HG03280 (cell line): ENCODE data around the gene C12orf57.

ENCODE experiments used
- ATAC-seq: cut with Tn5 transposase; IDR thresholded peaks from one replicate; pipeline ENCODE4 v1.9.1; 2021; ENCODE audit warnings: mild to moderate bottlenecking, moderate library complexity; ENCODE audit not compliant: unreplicated experiment

C12orf57 gene

DNA sequence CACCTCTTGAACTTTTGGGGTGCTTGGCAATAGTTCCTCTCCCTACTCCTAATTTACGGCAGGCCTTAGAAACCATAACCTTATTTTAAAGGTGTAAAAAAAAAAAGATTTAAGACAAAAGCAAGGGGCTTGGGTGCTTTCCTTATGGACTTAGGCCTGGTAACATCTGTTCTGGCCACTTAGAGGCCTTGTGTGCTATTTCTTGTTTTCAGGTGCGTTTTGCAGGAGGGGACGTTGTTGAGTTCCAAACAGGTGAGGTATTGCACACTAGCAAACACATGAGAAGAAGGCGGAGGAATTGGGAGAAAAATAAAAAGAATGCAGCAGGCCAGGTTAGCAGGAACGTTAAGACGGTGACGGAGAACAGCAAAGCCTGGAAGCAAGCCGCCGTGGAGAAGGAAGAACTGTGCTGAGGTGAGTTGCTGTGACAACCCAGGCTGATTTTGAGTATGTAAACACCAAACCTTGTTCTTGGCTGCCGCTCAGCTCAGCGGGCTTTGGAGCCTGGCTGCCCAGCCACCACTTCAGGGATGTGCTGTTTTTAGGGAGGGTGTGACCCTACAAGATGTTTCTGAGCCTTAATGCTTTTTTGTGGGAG lies 44.2 kb downstream of the C12orf57 start:
- no peak for ATAC-seq
